Measurements from ENCODE around the gene FDXACB1. TPM values are rescaled to one million over a fixed set of nuclear protein-coding genes. Genes with fewer than 3 reads are reported as not detected.

Gene FDXACB1
- total and polyA plus RNA-seq, 2 donors (not counting 3 experiments of a cell fraction or from before 2014, with no cell fraction given): 1.1 to 1.4 TPM

DNA sequence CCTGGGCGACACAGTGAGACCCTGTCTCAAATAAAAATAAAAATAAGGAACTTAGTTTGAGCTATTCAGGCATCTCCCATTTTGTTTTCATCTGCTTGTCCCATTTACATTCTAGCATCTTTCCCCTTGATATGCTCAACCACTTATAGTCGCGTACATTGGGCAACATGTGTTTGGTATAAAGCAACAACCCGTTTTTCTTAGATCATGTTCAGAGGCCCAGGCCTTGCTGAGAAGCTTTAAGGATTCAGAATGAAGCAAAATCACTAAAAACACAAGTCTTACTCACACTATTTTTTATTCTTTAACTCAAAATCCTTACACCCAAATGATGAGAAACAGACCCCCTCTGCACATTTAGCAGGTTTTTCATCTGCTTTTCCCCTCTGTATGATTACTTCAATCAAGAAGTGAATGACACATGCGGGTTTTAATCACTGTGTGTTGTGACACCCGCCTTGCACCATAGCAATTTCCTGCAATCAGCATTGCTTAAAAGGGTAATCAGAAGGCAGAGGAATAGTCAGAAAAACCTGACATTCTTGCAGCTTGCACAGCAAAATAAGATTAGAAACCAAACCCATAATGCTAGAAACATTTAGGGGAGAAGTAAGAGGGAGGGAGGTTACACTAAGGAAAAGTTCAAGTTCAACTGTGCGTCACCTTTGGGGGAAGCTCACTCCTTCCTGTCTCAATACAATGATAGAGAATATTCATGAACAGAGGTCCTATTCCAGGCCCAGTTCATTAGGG, 33.5 kb downstream of the FDXACB1 start:
- H3K9me1 ChIP-seq (replicated peaks; ENCODE audit: control insufficient read depth, extremely low read depth, insufficient read depth, low read length): no peaks in the 10 kb centered on the region
- intact Hi-C loops (cut with micrococcal nuclease) (no loop called here), dilution Hi-C loops (cut with MboI; ENCODE audit: extremely low pct_ligation_motif_present, low sequenced_read_pairs) (no loop called here)

More for the DNA sequence above, 33.5 kb downstream of the FDXACB1 start:
- H3K4me1 ChIP-seq (ENCODE audit: control insufficient read depth, extremely low read depth, insufficient read depth, low read length): peaks cover 14% of the 10 kb centered on the region
- H3K9ac ChIP-seq (replicated peaks; ENCODE audit: extremely low read depth, insufficient read depth, low read length): no peak overlapping the region
- BruUV-seq (replicated peaks): no TSS peak
- H2AFZ ChIP-seq (ENCODE audit: low read depth, low read length): no peak overlapping the region
- H3K79me2 ChIP-seq (ENCODE audit: control insufficient read depth, insufficient read depth, low read length): no peaks in the 10 kb centered on the region
- peaks cover 0 to 2% of the 10 kb centered on the region in 2 experiments for H3K36me3 ChIP-seq (ENCODE audit: control insufficient read depth in 2 of 2, extremely low read depth in 1 of 2, insufficient read depth in 2 of 2, low read length in 2 of 2)
- no peak overlapping the region for H3K4me2 ChIP-seq (ENCODE audit: insufficient read depth, low read length)
- H3K27ac ChIP-seq (ENCODE audit: insufficient read depth, low read depth, low read length): no peak overlapping the region
- no peak overlapping the region for H3K4me3 ChIP-seq (replicated peaks in 1 of 3; ENCODE audit: insufficient read depth in 1 of 3, low read depth in 1 of 3, low read length in 3 of 3)
- H3K27me3 ChIP-seq (ENCODE audit: control insufficient read depth in 2 of 2, insufficient read depth in 2 of 2, low read length in 2 of 2): no peaks in the 10 kb centered on the region
- POLR2A ChIA-PET: no interaction called here
- CTCF ChIA-PET: interaction anchor here (0.9 to 3.1 kb wide), 10 partner anchors 8 to 281 kb away, joined by 3 to 16 read pairs (median 4); no protein-coding TSS in a partner anchor
- DNase-seq (ENCODE audit: low read depth, low spot score) (no peak), FAIRE-seq (no peak)
- no peaks in the 10 kb centered on the region for H3K9me3 ChIP-seq (replicated peaks; ENCODE audit: control insufficient read depth, insufficient read depth, low read length)
- TF ChIP-seq EZH2 (IDR thresholded peaks at IDR 0.05; ENCODE audit: borderline replicate concordance, low read depth, low read length, severe bottlenecking) (no peak), MYC (IDR thresholded peaks at IDR 0.05; ENCODE audit: low read depth, low read length) (no peak), GATA2 (IDR thresholded peaks at IDR 0.05; ENCODE audit: insufficient read depth, insufficient read length, low read depth, low read length) (no peak), POLR2AphosphoS5 (IDR thresholded peaks at IDR 0.05; ENCODE audit: insufficient read depth, low read depth, low read length) (no peak), JUN (IDR thresholded peaks at IDR 0.05; ENCODE audit: borderline replicate concordance, insufficient read depth, insufficient read length, low read depth) (no peak), POLR2A (IDR thresholded peaks at IDR 0.05; ENCODE audit: low read depth, low read length) (no peak)
- TF ChIP-seq, protein P1, sequence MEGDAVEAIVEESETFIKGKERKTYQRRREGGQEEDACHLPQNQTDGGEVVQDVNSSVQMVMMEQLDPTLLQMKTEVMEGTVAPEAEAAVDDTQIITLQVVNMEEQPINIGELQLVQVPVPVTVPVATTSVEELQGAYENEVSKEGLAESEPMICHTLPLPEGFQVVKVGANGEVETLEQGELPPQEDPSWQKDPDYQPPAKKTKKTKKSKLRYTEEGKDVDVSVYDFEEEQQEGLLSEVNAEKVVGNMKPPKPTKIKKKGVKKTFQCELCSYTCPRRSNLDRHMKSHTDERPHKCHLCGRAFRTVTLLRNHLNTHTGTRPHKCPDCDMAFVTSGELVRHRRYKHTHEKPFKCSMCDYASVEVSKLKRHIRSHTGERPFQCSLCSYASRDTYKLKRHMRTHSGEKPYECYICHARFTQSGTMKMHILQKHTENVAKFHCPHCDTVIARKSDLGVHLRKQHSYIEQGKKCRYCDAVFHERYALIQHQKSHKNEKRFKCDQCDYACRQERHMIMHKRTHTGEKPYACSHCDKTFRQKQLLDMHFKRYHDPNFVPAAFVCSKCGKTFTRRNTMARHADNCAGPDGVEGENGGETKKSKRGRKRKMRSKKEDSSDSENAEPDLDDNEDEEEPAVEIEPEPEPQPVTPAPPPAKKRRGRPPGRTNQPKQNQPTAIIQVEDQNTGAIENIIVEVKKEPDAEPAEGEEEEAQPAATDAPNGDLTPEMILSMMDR (IDR thresholded peaks at IDR 0.05; ENCODE audit: extremely low read depth in 1 of 2, insufficient read depth in 1 of 2, low read depth in 1 of 2, low read length in 2 of 2): no peak
- TF ChIP-seq, protein P2, sequence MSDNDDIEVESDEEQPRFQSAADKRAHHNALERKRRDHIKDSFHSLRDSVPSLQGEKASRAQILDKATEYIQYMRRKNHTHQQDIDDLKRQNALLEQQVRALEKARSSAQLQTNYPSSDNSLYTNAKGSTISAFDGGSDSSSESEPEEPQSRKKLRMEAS (IDR thresholded peaks at IDR 0.05; ENCODE audit: insufficient read depth, insufficient read length): no peak
- H4K20me1 ChIP-seq (replicated peaks; ENCODE audit: control insufficient read depth, extremely low read depth, insufficient read depth, low read length): no peaks in the 10 kb centered on the region

Data from endothelial cell of umbilical vein (primary cell).